ENCODE results near the gene ADAMTS8. TPM values are rescaled to one million over a fixed set of nuclear protein-coding genes. Genes with fewer than 3 reads are reported as not detected.
A peak's percentile ranks its signal among the peaks of the same experiment; 100 is the strongest.

The ADAMTS8 gene
- total RNA-seq, 1 donor: not detected

GRCh38 chr11:130448039-130448415 is 19.6 kb upstream of the ADAMTS8 start:
- Histone ChIP-seq H3K4me2 (ENCODE audit: insufficient read depth, low read length) (peak overlapping the region; percentile 87), H3K27ac (ENCODE audit: low read depth, low read length) (no peak overlapping the region), H3K79me2 (ENCODE audit: insufficient read depth, low read length) (no peaks in the 10 kb centered on the region), H2AFZ (ENCODE audit: low read length) (peak overlapping the region; percentile 85), H3K36me3 (ENCODE audit: insufficient read depth, low read length) (no peaks in the 10 kb centered on the region), H3K27me3 (ENCODE audit: insufficient read depth, low read length) (peaks cover 16% of the 10 kb centered on the region), H3K4me3 (ENCODE audit: insufficient read depth, low read length) (peak overlapping the region; percentile 78), H4K20me1 (ENCODE audit: insufficient read depth, low read length) (peaks cover 3% of the 10 kb centered on the region), H3K9me3 (ENCODE audit: low read depth, low read length) (no peaks in the 10 kb centered on the region), H3K4me1 (ENCODE audit: insufficient read depth, low read length) (peaks cover 22% of the 10 kb centered on the region)
- DNase-seq (ENCODE audit: insufficient read length, low spot score, missing footprints): peak; percentile 9
- TF ChIP-seq CTCF (IDR thresholded peaks at IDR 0.05; ENCODE audit: extremely low read depth, low read depth, low read length): no peak

GRCh38 chr11:130445788-130446187 is 17.4 kb upstream of the ADAMTS8 start:
- H3K9me3 ChIP-seq (ENCODE audit: low read depth, low read length): no peaks in the 10 kb centered on the region
- TF ChIP-seq CTCF (IDR thresholded peaks at IDR 0.05; ENCODE audit: extremely low read depth, low read depth, low read length): no peak
- H3K27ac ChIP-seq (ENCODE audit: low read depth, low read length): no peak overlapping the region
- H3K27me3 ChIP-seq (ENCODE audit: insufficient read depth, low read length): peaks cover 16% of the 10 kb centered on the region
- H3K4me2 ChIP-seq (ENCODE audit: insufficient read depth, low read length): no peak overlapping the region
- no peaks in the 10 kb centered on the region for H3K36me3 ChIP-seq (ENCODE audit: insufficient read depth, low read length)
- no peak overlapping the region for H3K4me3 ChIP-seq (ENCODE audit: insufficient read depth, low read length)
- H4K20me1 ChIP-seq (ENCODE audit: insufficient read depth, low read length): peaks cover 3% of the 10 kb centered on the region
- no peak for DNase-seq (ENCODE audit: insufficient read length, low spot score, missing footprints)
- peaks cover 24% of the 10 kb centered on the region for H3K4me1 ChIP-seq (ENCODE audit: insufficient read depth, low read length)
- no peaks in the 10 kb centered on the region for H3K79me2 ChIP-seq (ENCODE audit: insufficient read depth, low read length)
- H2AFZ ChIP-seq (ENCODE audit: low read length): no peak overlapping the region

GRCh38 chr11:130442737-130443136 is 14.3 kb upstream of the ADAMTS8 start:
- Histone ChIP-seq H3K4me1 (ENCODE audit: insufficient read depth, low read length) (peaks cover 9% of the 10 kb centered on the region), H2AFZ (ENCODE audit: low read length) (no peak overlapping the region), H3K27me3 (ENCODE audit: insufficient read depth, low read length) (no peaks in the 10 kb centered on the region), H3K27ac (ENCODE audit: low read depth, low read length) (no peak overlapping the region), H3K4me3 (ENCODE audit: insufficient read depth, low read length) (no peak overlapping the region), H4K20me1 (ENCODE audit: insufficient read depth, low read length) (no peaks in the 10 kb centered on the region), H3K9me3 (ENCODE audit: low read depth, low read length) (no peaks in the 10 kb centered on the region), H3K36me3 (ENCODE audit: insufficient read depth, low read length) (no peaks in the 10 kb centered on the region), H3K79me2 (ENCODE audit: insufficient read depth, low read length) (no peaks in the 10 kb centered on the region), H3K4me2 (ENCODE audit: insufficient read depth, low read length) (no peak overlapping the region)
- TF ChIP-seq CTCF (IDR thresholded peaks at IDR 0.05; ENCODE audit: extremely low read depth, low read depth, low read length): no peak
- peak; percentile 91 for DNase-seq (ENCODE audit: insufficient read length, low spot score, missing footprints)

- peak; percentile 30 for DNase-seq (ENCODE audit: insufficient read length, low spot score, missing footprints)
- H3K4me3 ChIP-seq (ENCODE audit: insufficient read depth, low read length): no peak overlapping the region
- H3K4me2 ChIP-seq (ENCODE audit: insufficient read depth, low read length): no peak overlapping the region
- no peaks in the 10 kb centered on the region for H3K9me3 ChIP-seq (ENCODE audit: low read depth, low read length)
- no peak overlapping the region for H3K27ac ChIP-seq (ENCODE audit: low read depth, low read length)
- no peak overlapping the region for H2AFZ ChIP-seq (ENCODE audit: low read length)
- no peaks in the 10 kb centered on the region for H4K20me1 ChIP-seq (ENCODE audit: insufficient read depth, low read length)
- TF ChIP-seq CTCF (IDR thresholded peaks at IDR 0.05; ENCODE audit: extremely low read depth, low read depth, low read length): no peak
- no peaks in the 10 kb centered on the region for H3K79me2 ChIP-seq (ENCODE audit: insufficient read depth, low read length)
- peaks cover 9% of the 10 kb centered on the region for H3K4me1 ChIP-seq (ENCODE audit: insufficient read depth, low read length)
- H3K36me3 ChIP-seq (ENCODE audit: insufficient read depth, low read length): no peaks in the 10 kb centered on the region
- no peaks in the 10 kb centered on the region for H3K27me3 ChIP-seq (ENCODE audit: insufficient read depth, low read length)
Measured at GRCh38 chr11:130441719-130442118, 13.3 kb upstream of the ADAMTS8 start.

All from osteoblast (primary cell).